Endothelial cell of umbilical vein (primary cell): ENCODE measurements around the gene CIAPIN1. TPM values are rescaled to one million over a fixed set of nuclear protein-coding genes. Genes with fewer than 3 reads are reported as not detected.

Experiments used
- BruUV-seq: library from RNA; stranded (reverse); fragments of 400-500 nt; replicated peaks from 2 replicates; lab custom pipeline; 2021; lab: Mats Ljungman, UMichigan
- CTCF ChIA-PET: fragments of 300-600, 350-600 bp; sonication (Branson Sonifier 250); formaldehyde crosslinking; loops from one replicate; lab custom pipeline; 2021; ENCODE audit warnings: antibody characterized with exemption, inconsistent platforms; lab: Charles Lee
- POLR2A ChIA-PET: fragments of 300-600, 350-600 bp; sonication (Branson Sonifier 250); formaldehyde crosslinking; loops from one replicate; lab custom pipeline; 2021; ENCODE audit warnings: antibody characterized with exemption, inconsistent platforms; lab: Charles Lee
- DNase-seq: peaks from one replicate; pipeline ENCODE4 v3.0.0-alpha.2; 2011; ENCODE audit warnings: low read depth, low spot score
- FAIRE-seq: peaks from 2 replicates; lab custom pipeline; 2011; peaks lifted over from hg19 to GRCh38; lab: Jason Lieb, UNC
- H2AFZ ChIP-seq: 2 replicates; pipeline ENCODE4 v1.6.0; 2012; ENCODE audit warnings: low read depth, low read length, control low read depth, inconsistent platforms
- H3K27ac ChIP-seq: 2 replicates; pipeline ENCODE4 v1.5.1; 2011; ENCODE audit warnings: low read depth, mild to moderate bottlenecking, control low read depth, low read length, moderate library complexity; ENCODE audit not compliant: insufficient read depth
- H3K27me3 ChIP-seq, 2 experiments: 2 replicates each; pipeline versions ENCODE4 v1.6.0 to v1.6.1; 2011; ENCODE audit warnings: low read length in 2 of 2, mixed read lengths in 1 of 2; ENCODE audit not compliant: control insufficient read depth in 2 of 2, insufficient read depth in 2 of 2
- H3K36me3 ChIP-seq, 2 experiments: 2 replicates in 1 of 2; 3 replicates in 1 of 2; pipeline ENCODE4 v1.5.1; 2011; ENCODE audit warnings: low read length in 2 of 2, mild to moderate bottlenecking in 1 of 2, moderate library complexity in 1 of 2; ENCODE audit not compliant: control insufficient read depth in 2 of 2, insufficient read depth in 2 of 2; ENCODE audit errors: extremely low read depth in 1 of 2
- H3K4me1 ChIP-seq: 3 replicates; pipeline ENCODE4 v1.5.1; 2011; ENCODE audit warnings: mild to moderate bottlenecking, low read length; ENCODE audit not compliant: control insufficient read depth, insufficient read depth; ENCODE audit errors: extremely low read depth
- H3K4me2 ChIP-seq: 2 replicates; pipeline ENCODE4 v1.6.1; 2011; ENCODE audit warnings: low read length, control low read depth, mixed read lengths; ENCODE audit not compliant: insufficient read depth
- H3K4me3 ChIP-seq, 3 experiments: fragments of 200-600 bp in 1 of 3; sonication (generic), shearing (Covaris generic) in 1 of 3; replicated peaks in 1 of 3; 2 replicates each; pipeline ENCODE4 v1.5.1; 2011 to 2016; ENCODE audit warnings: control low read depth in 3 of 3, low read length in 3 of 3, mild to moderate bottlenecking in 2 of 3, inconsistent platforms in 1 of 3, low read depth in 1 of 3, moderate library complexity in 1 of 3; ENCODE audit not compliant: insufficient read depth in 1 of 3
- H3K79me2 ChIP-seq: 2 replicates; pipeline ENCODE4 v1.6.0; 2012; ENCODE audit warnings: low read length, inconsistent platforms; ENCODE audit not compliant: control insufficient read depth, insufficient read depth
- H3K9ac ChIP-seq: replicated peaks from 2 replicates; pipeline ENCODE3; 2011; ENCODE audit warnings: low read length, control low read depth; ENCODE audit not compliant: insufficient read depth; ENCODE audit errors: extremely low read depth
- H3K9me1 ChIP-seq: replicated peaks from 3 replicates; pipeline ENCODE4 v1.6.0; 2011; ENCODE audit warnings: mild to moderate bottlenecking, low read length; ENCODE audit not compliant: control insufficient read depth, insufficient read depth; ENCODE audit errors: extremely low read depth
- H3K9me3 ChIP-seq: replicated peaks from 2 replicates; pipeline ENCODE4 v1.5.1; 2012; ENCODE audit warnings: low read length, inconsistent platforms; ENCODE audit not compliant: control insufficient read depth, insufficient read depth
- H4K20me1 ChIP-seq: replicated peaks from 2 replicates; pipeline ENCODE3; 2011; ENCODE audit warnings: mild to moderate bottlenecking, low read length; ENCODE audit not compliant: control insufficient read depth, insufficient read depth; ENCODE audit errors: extremely low read depth
- CTCF ChIP-seq, 2 donors: IDR thresholded peaks; 1 replicate in 1 of 2; 2 replicates in 1 of 2; pipeline ENCODE4 v1.5.1; 2011; ENCODE audit warnings: low read length in 2 of 2, mild to moderate bottlenecking in 2 of 2, moderate library complexity in 2 of 2, control low read depth in 1 of 2, inconsistent platforms in 1 of 2, low read depth in 1 of 2; ENCODE audit not compliant: insufficient read depth in 1 of 2; ENCODE audit errors: extremely low read depth in 1 of 2
- EZH2 ChIP-seq: IDR thresholded peaks from 2 replicates; pipeline ENCODE4 v1.6.1; 2012; ENCODE audit warnings: borderline replicate concordance, low read depth, mild to moderate bottlenecking, moderate library complexity, low read length, inconsistent platforms; ENCODE audit not compliant: severe bottlenecking
- FOS ChIP-seq: IDR thresholded peaks from 2 replicates; pipeline ENCODE4 v1.6.1; 2011; ENCODE audit warnings: mild to moderate bottlenecking, low read length, moderate library complexity, borderline replicate concordance; ENCODE audit not compliant: insufficient read depth
- GATA2 ChIP-seq: IDR thresholded peaks from 2 replicates; pipeline ENCODE4 v1.7.0; 2011; ENCODE audit warnings: low read depth, mild to moderate bottlenecking, moderate library complexity, mixed read lengths, low read length; ENCODE audit not compliant: insufficient read length, insufficient read depth
- JUN ChIP-seq: IDR thresholded peaks from 2 replicates; pipeline ENCODE4 v1.6.1; 2011; ENCODE audit warnings: borderline replicate concordance, low read depth; ENCODE audit not compliant: insufficient read length, insufficient read depth
- MYC ChIP-seq: IDR thresholded peaks from one replicate; pipeline ENCODE4 v1.6.1; 2011; ENCODE audit warnings: mild to moderate bottlenecking, low read depth, low read length
- POLR2A ChIP-seq: IDR thresholded peaks from 2 replicates; pipeline ENCODE4 v1.6.1; 2012; ENCODE audit warnings: low read depth, mild to moderate bottlenecking, control low read depth, low read length
- POLR2AphosphoS5 ChIP-seq: IDR thresholded peaks from 2 replicates; pipeline ENCODE4 v1.6.1; 2012; ENCODE audit warnings: low read depth, mild to moderate bottlenecking, control low read depth, low read length, moderate library complexity; ENCODE audit not compliant: insufficient read depth
- dilution Hi-C: fragments of 300-500 bp; cut with MboI; formaldehyde crosslinking; loops from one replicate; pipeline ENCODE4 v1.15.0; 2019; ENCODE audit warnings: low sequenced_read_pairs; ENCODE audit not compliant: extremely low pct_ligation_motif_present
- intact Hi-C: fragments of 100-400 bp; cut with micrococcal nuclease; formaldehyde crosslinking; loops from one replicate; pipeline ENCODE4 v1.10.0; 2022
- polyA plus RNA-seq, 4 experiments: library from polyadenylated mRNA; depleted of rRNA in 3 of 4; stranded (reverse) in 3 of 4; unstranded in 1 of 4; fragments of >200 nt; gene quantifications; 2 replicates each; pipeline versions ENCODE4 v1.2.1 to v1.2.3, GENCODE V29; 2011 to 2012; ENCODE audit warnings: missing spikeins in 1 of 4
- total RNA-seq: library from RNA; stranded (reverse); gene quantifications from 2 replicates; pipeline ENCODE4 v1.2.3, GENCODE V29; 2021
- TF ChIP-seq, protein P1 (sequence below): IDR thresholded peaks from 2 replicates; pipeline ENCODE4 v1.6.1; 2011; ENCODE audit not compliant: insufficient read depth, insufficient read length

CIAPIN1 gene
- total and polyA plus RNA-seq, 2 donors (not counting 3 experiments of a cell fraction or from before 2014, with no cell fraction given), result 74.6 to 77.9 TPM

DNA sequence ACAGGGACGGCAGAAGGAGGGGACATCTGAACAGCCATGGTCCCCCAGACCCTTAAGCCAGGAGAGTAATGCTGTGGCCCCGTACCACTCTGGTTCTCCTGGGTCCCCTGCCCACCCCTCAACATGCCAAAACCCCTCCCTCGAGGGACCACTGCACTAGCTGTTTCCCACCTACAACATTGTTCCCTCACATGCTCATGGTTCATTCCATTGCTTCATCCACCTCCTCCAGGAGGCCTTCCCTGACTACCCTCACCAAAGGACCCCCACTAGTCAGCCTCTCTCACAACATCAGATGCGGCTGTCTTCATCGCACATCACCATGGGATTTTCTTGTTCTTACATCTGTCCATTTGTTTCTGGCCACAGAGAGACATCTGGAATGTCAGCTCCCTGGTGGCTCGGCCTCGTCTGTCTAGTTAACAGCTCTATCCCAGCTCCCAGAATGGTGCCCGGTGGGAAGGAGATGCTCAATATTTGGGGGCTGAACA is 37.4 kb upstream of the CIAPIN1 start:
- Histone ChIP-seq H3K36me3 (no peaks in the 10 kb centered on the region), H3K27me3 (peaks cover 0 to 3% of the 10 kb centered on the region in 2 experiments), H3K9ac (no peak overlapping the region), H3K4me1 (peaks cover 9% of the 10 kb centered on the region), H3K9me3 (no peaks in the 10 kb centered on the region), H3K4me2 (no peak overlapping the region), H4K20me1 (no peaks in the 10 kb centered on the region), H3K9me1 (no peaks in the 10 kb centered on the region), H3K4me3 (no peak overlapping the region), H2AFZ (no peak overlapping the region), H3K27ac (no peak overlapping the region), H3K79me2 (peaks cover under 1% of the 10 kb centered on the region)
- BruUV-seq, result no TSS peak
- DNase-seq, result no peak
- POLR2A ChIA-PET, result interaction anchor here (1.3 kb wide), 1 partner anchor 37 kb away, joined by 3 read pairs; the partner anchor contains the start of genes CIAPIN1 and COQ9
- intact Hi-C loops, result no loop called here
- dilution Hi-C loops, result no loop called here
- CTCF ChIA-PET, result interaction anchor here (1.1 to 5.3 kb wide), 3 partner anchors 33 to 53 kb away, joined by 3 to 27 read pairs (median 3); no protein-coding TSS in a partner anchor
- FAIRE-seq, result no peak
- no peak for TF ChIP-seq EZH2
- TF ChIP-seq POLR2AphosphoS5, result no peak
- TF ChIP-seq MYC, result no peak
- no peak for TF ChIP-seq JUN
- TF ChIP-seq, protein P1, sequence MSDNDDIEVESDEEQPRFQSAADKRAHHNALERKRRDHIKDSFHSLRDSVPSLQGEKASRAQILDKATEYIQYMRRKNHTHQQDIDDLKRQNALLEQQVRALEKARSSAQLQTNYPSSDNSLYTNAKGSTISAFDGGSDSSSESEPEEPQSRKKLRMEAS, result no peak
- TF ChIP-seq CTCF (IDR thresholded peaks at IDR 0.05; ENCODE audit: extremely low read depth in 1 of 2, insufficient read depth in 1 of 2, low read depth in 1 of 2, low read length in 2 of 2), result no peak
- TF ChIP-seq GATA2, result no peak
- no peak for TF ChIP-seq FOS
- TF ChIP-seq POLR2A, result no peak
